ENCODE data around the gene USP40. TPM values are rescaled to one million over a fixed set of nuclear protein-coding genes. Genes with fewer than 3 reads are reported as not detected.

Gene USP40
- total RNA-seq, 2 experiments from 2014 or later: 13.1 to 14.1 TPM

GRCh38 chr2:233489666-233490065, 76.9 kb downstream of the USP40 start:
- Mint-ChIP-seq H3K4me1 (ENCODE audit: low read depth) (no peaks in the 10 kb centered on the region), H3K36me3 (ENCODE audit: low read depth) (peaks cover 10% of the 10 kb centered on the region), H3K4me3 (no peak overlapping the region), H3K27me3 (ENCODE audit: low read depth) (no peaks in the 10 kb centered on the region), H3K9me3 (ENCODE audit: insufficient read depth) (no peaks in the 10 kb centered on the region), H3K27ac (no peak overlapping the region)
- POLR2A ChIA-PET: no interaction called here
- ATAC-seq (no peak), DNase-seq (no peak)
- CTCF ChIA-PET: no interaction called here

GRCh38 chr2:233489143-233489542, 77.4 kb downstream of the USP40 start:
- DNase-seq: no peak
- H3K27ac Mint-ChIP-seq: no peak overlapping the region

GRCh38 chr2:233487748-233488345, 78.7 kb downstream of the USP40 start:
- ATAC-seq: no peak
- POLR2A ChIA-PET: no interaction called here
- Mint-ChIP-seq H3K36me3 (ENCODE audit: low read depth) (peaks cover 11% of the 10 kb centered on the region), H3K4me1 (ENCODE audit: low read depth) (no peaks in the 10 kb centered on the region), H3K9me3 (ENCODE audit: insufficient read depth) (no peaks in the 10 kb centered on the region), H3K27ac (no peak overlapping the region), H3K4me3 (no peak overlapping the region), H3K27me3 (ENCODE audit: low read depth) (no peaks in the 10 kb centered on the region)
- DNase-seq: no peak
- CTCF ChIA-PET: interaction anchor here (1.0 kb wide), 1 partner anchor 45 kb away, joined by 3 read pairs; no protein-coding TSS in a partner anchor

More at GRCh38 chr2:233489143-233489542, 77.4 kb downstream of the USP40 start:
- ATAC-seq: no peak
- no peak overlapping the region for H3K4me3 Mint-ChIP-seq
- no peaks in the 10 kb centered on the region for H3K4me1 Mint-ChIP-seq (ENCODE audit: low read depth)
- peaks cover 13% of the 10 kb centered on the region for H3K36me3 Mint-ChIP-seq (ENCODE audit: low read depth)
- ChIA-PET CTCF (no interaction called here), POLR2A (no interaction called here)
- no peaks in the 10 kb centered on the region for H3K9me3 Mint-ChIP-seq (ENCODE audit: insufficient read depth)
- H3K27me3 Mint-ChIP-seq (ENCODE audit: low read depth): no peaks in the 10 kb centered on the region

- ChIA-PET CTCF (interaction anchor here (1.0 kb wide), 1 partner anchor 44 kb away, joined by 3 read pairs; no protein-coding TSS in a partner anchor), POLR2A (interaction anchor here (0.7 kb wide), 1 partner anchor 51 kb away, joined by 3 read pairs; no protein-coding TSS in a partner anchor)
- Mint-ChIP-seq H3K9me3 (ENCODE audit: insufficient read depth) (no peaks in the 10 kb centered on the region), H3K27me3 (ENCODE audit: low read depth) (no peaks in the 10 kb centered on the region), H3K4me3 (no peak overlapping the region), H3K27ac (no peak overlapping the region), H3K36me3 (ENCODE audit: low read depth) (peaks cover 11% of the 10 kb centered on the region), H3K4me1 (ENCODE audit: low read depth) (no peaks in the 10 kb centered on the region)
- ATAC-seq: no peak
- DNase-seq: no peak
Measured at GRCh38 chr2:233486778-233487552, 79.6 kb downstream of the USP40 start.

- Mint-ChIP-seq H3K4me3 (no peak overlapping the region), H3K27ac (no peak overlapping the region), H3K27me3 (ENCODE audit: low read depth) (no peaks in the 10 kb centered on the region), H3K4me1 (ENCODE audit: low read depth) (no peaks in the 10 kb centered on the region), H3K36me3 (ENCODE audit: low read depth) (peaks cover 11% of the 10 kb centered on the region), H3K9me3 (ENCODE audit: insufficient read depth) (no peaks in the 10 kb centered on the region)
- DNase-seq (no peak), ATAC-seq (no peak)
- ChIA-PET CTCF (no interaction called here), POLR2A (interaction anchor here (0.5 to 0.7 kb wide), 2 partner anchors 52 to 72 kb away, joined by 3 read pairs; no protein-coding TSS in a partner anchor)
Measured at GRCh38 chr2:233486357-233486756, 80.2 kb downstream of the USP40 start.

- peaks cover 11% of the 10 kb centered on the region for H3K36me3 Mint-ChIP-seq (ENCODE audit: low read depth)
- ChIA-PET POLR2A (interaction anchor here (0.5 kb wide), 1 partner anchor 73 kb away, joined by 3 read pairs; no protein-coding TSS in a partner anchor), CTCF (no interaction called here)
- DNase-seq (no peak), ATAC-seq (no peak)
- H3K27me3 Mint-ChIP-seq (ENCODE audit: low read depth): no peaks in the 10 kb centered on the region
- no peak overlapping the region for H3K27ac Mint-ChIP-seq
- no peak overlapping the region for H3K4me3 Mint-ChIP-seq
- no peaks in the 10 kb centered on the region for H3K9me3 Mint-ChIP-seq (ENCODE audit: insufficient read depth)
- H3K4me1 Mint-ChIP-seq (ENCODE audit: low read depth): no peaks in the 10 kb centered on the region
Measured at GRCh38 chr2:233485726-233486125, 80.9 kb downstream of the USP40 start.

- DNase-seq (no peak), ATAC-seq (no peak)
- no peaks in the 10 kb centered on the region for H3K4me1 Mint-ChIP-seq (ENCODE audit: low read depth)
- ChIA-PET POLR2A (interaction anchor here (0.6 kb wide), 1 partner anchor 12 kb away, joined by 3 read pairs; no protein-coding TSS in a partner anchor), CTCF (no interaction called here)
- no peaks in the 10 kb centered on the region for H3K9me3 Mint-ChIP-seq (ENCODE audit: insufficient read depth)
- peaks cover 6% of the 10 kb centered on the region for H3K36me3 Mint-ChIP-seq (ENCODE audit: low read depth)
- H3K4me3 Mint-ChIP-seq: no peak overlapping the region
- H3K27me3 Mint-ChIP-seq (ENCODE audit: low read depth): no peaks in the 10 kb centered on the region
- H3K27ac Mint-ChIP-seq: no peak overlapping the region
Measured at GRCh38 chr2:233482616-233483015, 84.0 kb downstream of the USP40 start.

- H3K36me3 Mint-ChIP-seq (ENCODE audit: low read depth): peaks cover 6% of the 10 kb centered on the region
- ChIA-PET CTCF (no interaction called here), POLR2A (no interaction called here)
- H3K9me3 Mint-ChIP-seq (ENCODE audit: insufficient read depth): no peaks in the 10 kb centered on the region
- H3K4me1 Mint-ChIP-seq (ENCODE audit: low read depth): no peaks in the 10 kb centered on the region
- no peaks in the 10 kb centered on the region for H3K27me3 Mint-ChIP-seq (ENCODE audit: low read depth)
- DNase-seq (no peak), ATAC-seq (no peak)
- H3K4me3 Mint-ChIP-seq: no peak overlapping the region
- H3K27ac Mint-ChIP-seq: no peak overlapping the region
Measured at GRCh38 chr2:233481368-233482142, 85.0 kb downstream of the USP40 start.

GRCh38 chr2:233480490-233481202, 85.9 kb downstream of the USP40 start:
- H3K27ac Mint-ChIP-seq: no peak overlapping the region
- CTCF ChIA-PET: no interaction called here

GRCh38 chr2:233479616-233480489, 86.7 kb downstream of the USP40 start:
- ATAC-seq (no peak), DNase-seq (no peak)
- CTCF ChIA-PET: no interaction called here
- H3K9me3 Mint-ChIP-seq (ENCODE audit: insufficient read depth): no peaks in the 10 kb centered on the region
- POLR2A ChIA-PET: no interaction called here
- H3K27me3 Mint-ChIP-seq (ENCODE audit: low read depth): no peaks in the 10 kb centered on the region
- no peak overlapping the region for H3K4me3 Mint-ChIP-seq
- H3K27ac Mint-ChIP-seq: no peak overlapping the region
- no peaks in the 10 kb centered on the region for H3K4me1 Mint-ChIP-seq (ENCODE audit: low read depth)
- H3K36me3 Mint-ChIP-seq (ENCODE audit: low read depth): peaks cover 4% of the 10 kb centered on the region

More at GRCh38 chr2:233480490-233481202, 85.9 kb downstream of the USP40 start:
- peaks cover 6% of the 10 kb centered on the region for H3K36me3 Mint-ChIP-seq (ENCODE audit: low read depth)
- H3K27me3 Mint-ChIP-seq (ENCODE audit: low read depth): no peaks in the 10 kb centered on the region
- ATAC-seq (no peak), DNase-seq (no peak)
- H3K4me1 Mint-ChIP-seq (ENCODE audit: low read depth): no peaks in the 10 kb centered on the region
- H3K4me3 Mint-ChIP-seq: no peak overlapping the region
- no peaks in the 10 kb centered on the region for H3K9me3 Mint-ChIP-seq (ENCODE audit: insufficient read depth)
- POLR2A ChIA-PET: no interaction called here
